ENCODE data around the gene RAB3B. TPM values are rescaled to one million over a fixed set of nuclear protein-coding genes. Genes with fewer than 3 reads are reported as not detected.

The RAB3B gene
- total RNA-seq, 1 experiment from 2014 or later = 0.31 TPM

GRCh38 chr1:51986718-51987117, 3.8 kb downstream of the RAB3B start:
- H3K27ac Mint-ChIP-seq (ENCODE audit: unreplicated experiment) = no peak overlapping the region
- no TSS peak for BruUV-seq (replicated peaks)

GRCh38 chr1:51982161-51982560, 8.3 kb downstream of the RAB3B start:
- H3K4me3 Mint-ChIP-seq (ENCODE audit: low read depth, unreplicated experiment) = no peak overlapping the region
- TF ChIP-seq CTCF (IDR thresholded peaks at IDR 0.05; ENCODE audit: unreplicated experiment) = no peak
- H3K9me3 Mint-ChIP-seq (ENCODE audit: low read depth, unreplicated experiment) = no peaks in the 10 kb centered on the region
- peaks cover 18% of the 10 kb centered on the region for H3K27me3 Mint-ChIP-seq (ENCODE audit: unreplicated experiment)
- no peak overlapping the region for H3K27ac Mint-ChIP-seq (ENCODE audit: unreplicated experiment)
- H3K4me1 Mint-ChIP-seq (ENCODE audit: low read depth, unreplicated experiment) = peaks cover 18% of the 10 kb centered on the region
- BruUV-seq (replicated peaks) = no TSS peak
- intact Hi-C loops (cut with micrococcal nuclease; ENCODE audit: unreplicated experiment) = no loop called here
- CTCF ChIA-PET = no interaction called here
- no peak for DNase-seq
- no peaks in the 10 kb centered on the region for H3K36me3 Mint-ChIP-seq (ENCODE audit: insufficient read depth, unreplicated experiment)

More at GRCh38 chr1:51986718-51987117, 3.8 kb downstream of the RAB3B start:
- no peak for TF ChIP-seq CTCF (IDR thresholded peaks at IDR 0.05; ENCODE audit: unreplicated experiment)
- Mint-ChIP-seq H3K27me3 (ENCODE audit: unreplicated experiment) (peaks cover 54% of the 10 kb centered on the region), H3K4me1 (ENCODE audit: low read depth, unreplicated experiment) (peaks cover 10% of the 10 kb centered on the region), H3K9me3 (ENCODE audit: low read depth, unreplicated experiment) (no peaks in the 10 kb centered on the region), H3K36me3 (ENCODE audit: insufficient read depth, unreplicated experiment) (peaks cover 13% of the 10 kb centered on the region), H3K4me3 (ENCODE audit: low read depth, unreplicated experiment) (no peak overlapping the region)
- DNase-seq = no peak
- CTCF ChIA-PET = interaction anchor here (1.0 kb wide), 1 partner anchor 90 kb away, joined by 3 read pairs; no protein-coding TSS in a partner anchor
- intact Hi-C loops (cut with micrococcal nuclease; ENCODE audit: unreplicated experiment) = no loop called here

- intact Hi-C loops (cut with micrococcal nuclease; ENCODE audit: unreplicated experiment) = no loop called here
- CTCF ChIA-PET = no interaction called here
- no peak for TF ChIP-seq CTCF (IDR thresholded peaks at IDR 0.05; ENCODE audit: unreplicated experiment)
- H3K27ac Mint-ChIP-seq (ENCODE audit: unreplicated experiment) = no peak overlapping the region
- no peak for DNase-seq
- H3K4me1 Mint-ChIP-seq (ENCODE audit: low read depth, unreplicated experiment) = peaks cover 24% of the 10 kb centered on the region
- BruUV-seq (replicated peaks) = no TSS peak
- no peaks in the 10 kb centered on the region for H3K36me3 Mint-ChIP-seq (ENCODE audit: insufficient read depth, unreplicated experiment)
- no peaks in the 10 kb centered on the region for H3K9me3 Mint-ChIP-seq (ENCODE audit: low read depth, unreplicated experiment)
- no peak overlapping the region for H3K4me3 Mint-ChIP-seq (ENCODE audit: low read depth, unreplicated experiment)
- peaks cover 12% of the 10 kb centered on the region for H3K27me3 Mint-ChIP-seq (ENCODE audit: unreplicated experiment)
Measured at GRCh38 chr1:51981555-51981954, 8.9 kb downstream of the RAB3B start.

- Mint-ChIP-seq H3K4me1 (ENCODE audit: low read depth, unreplicated experiment) (peaks cover 48% of the 10 kb centered on the region), H3K36me3 (ENCODE audit: insufficient read depth, unreplicated experiment) (no peaks in the 10 kb centered on the region), H3K9me3 (ENCODE audit: low read depth, unreplicated experiment) (no peaks in the 10 kb centered on the region), H3K27me3 (ENCODE audit: unreplicated experiment) (peaks cover 9% of the 10 kb centered on the region), H3K4me3 (ENCODE audit: low read depth, unreplicated experiment) (no peak overlapping the region), H3K27ac (ENCODE audit: unreplicated experiment) (no peak overlapping the region)
- DNase-seq = no peak
- intact Hi-C loops (cut with micrococcal nuclease; ENCODE audit: unreplicated experiment) = no loop called here
- CTCF ChIA-PET = no interaction called here
- no TSS peak for BruUV-seq (replicated peaks)
- no peak for TF ChIP-seq CTCF (IDR thresholded peaks at IDR 0.05; ENCODE audit: unreplicated experiment)
Measured at GRCh38 chr1:51978099-51978498, 12.4 kb downstream of the RAB3B start.

Measured in Calu3 (cell line).